SK-N-SH (cell line): ENCODE measurements around the gene KMT2A.

Source experiments
- CTCF ChIP-seq: fragments of 200-600 bp; sonication (generic); IDR thresholded peaks from 2 replicates; pipeline ENCODE4 v1.6.1; 2017; ENCODE audit warnings: antibody characterized with exemption, mild to moderate bottlenecking, moderate library complexity
- ELF1 ChIP-seq: IDR thresholded peaks from 2 replicates; pipeline ENCODE4 v1.4.0; 2012
- NFIC ChIP-seq: IDR thresholded peaks from 2 replicates; pipeline ENCODE4 v1.4.0; 2012; ENCODE audit warnings: borderline replicate concordance
- RAD21 ChIP-seq: IDR thresholded peaks from 2 replicates; pipeline ENCODE4 v1.6.1; 2012; ENCODE audit warnings: mild to moderate bottlenecking, low read length
- SIN3A ChIP-seq: IDR thresholded peaks from 2 replicates; pipeline ENCODE4 v1.6.1; 2012; ENCODE audit warnings: low read depth, mild to moderate bottlenecking, low read length, moderate library complexity, borderline replicate concordance
- YY1 ChIP-seq: IDR thresholded peaks from 2 replicates; pipeline ENCODE4 v1.4.0; 2012; ENCODE audit warnings: low read depth, mild to moderate bottlenecking

- TF ChIP-seq SIN3A = no peak
- no peak for TF ChIP-seq CTCF
- no peak for TF ChIP-seq NFIC
- TF ChIP-seq RAD21 = no peak
- TF ChIP-seq ELF1 = no peak
- TF ChIP-seq YY1 = no peak
These were observed 14.2 kb downstream of the KMT2A start for GRCh38 chr11:118450451-118450850.
